ENCODE measurements around the gene PMFBP1.

Gene PMFBP1

DNA sequence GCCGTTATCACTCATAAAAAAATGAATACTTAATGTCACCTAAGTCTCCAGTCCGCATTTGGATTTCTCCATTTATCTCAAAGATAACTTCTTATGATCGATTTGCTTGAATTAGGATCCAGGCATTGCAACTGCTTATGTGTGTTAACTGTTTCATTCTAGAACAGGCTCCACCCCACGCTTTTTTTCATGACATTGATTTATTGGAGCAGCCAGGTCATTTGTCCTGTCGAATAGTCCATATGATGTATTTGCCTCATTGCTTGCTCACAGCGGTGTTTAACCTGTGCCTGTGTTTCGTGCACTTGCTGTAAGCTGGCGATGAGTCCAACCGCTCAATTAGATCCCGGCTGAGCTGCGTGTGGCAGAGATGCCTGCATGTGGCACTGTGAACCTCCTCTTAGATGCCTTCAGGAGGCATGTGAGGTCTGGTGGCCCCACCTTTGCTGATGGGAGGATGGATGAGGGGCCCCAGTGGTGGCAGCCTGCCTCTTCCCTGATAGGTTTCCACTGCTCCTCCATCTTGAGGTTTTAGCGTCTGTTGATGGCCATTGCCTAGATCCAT is 61.9 kb downstream of the PMFBP1 start:
- CTCF ChIA-PET = no interaction called here

DNA sequence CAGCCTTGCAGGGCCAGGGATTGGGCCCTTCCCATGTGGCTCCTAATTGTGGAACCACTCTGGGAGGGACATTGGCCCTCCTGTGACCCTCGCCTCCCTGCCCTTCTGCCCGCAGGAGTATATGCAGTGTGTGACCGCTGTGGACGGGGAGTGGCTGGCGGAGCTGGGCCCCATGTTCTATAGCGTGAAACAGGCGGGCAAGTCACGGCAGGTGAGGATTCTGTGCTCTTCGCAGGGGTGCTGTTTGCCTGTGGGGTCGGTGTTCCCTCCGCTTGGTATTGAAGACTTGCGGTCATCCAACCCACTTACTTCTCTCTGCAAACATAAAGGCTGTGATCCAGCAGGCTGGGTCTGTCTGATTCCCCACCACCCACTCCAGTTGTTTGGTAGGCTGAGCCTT is 62.7 kb downstream of the PMFBP1 start:
- DNase-seq (ENCODE audit: extremely low spot score) = no peak
- no peak for TF ChIP-seq TARDBP (IDR thresholded peaks at IDR 0.05)
- POLR2A ChIA-PET = no interaction called here
- CTCF ChIA-PET = no interaction called here

More for the DNA sequence above, 61.9 kb downstream of the PMFBP1 start:
- TF ChIP-seq L3MBTL2 (conservative IDR thresholded peaks at IDR 0.05) (no peak), NFRKB (IDR thresholded peaks at IDR 0.05) (no peak), LEF1 (IDR thresholded peaks at IDR 0.05; ENCODE audit: borderline replicate concordance) (no peak), FOXA1 (IDR thresholded peaks at IDR 0.05) (no peak), TARDBP (IDR thresholded peaks at IDR 0.05) (no peak), FOXM1 (IDR thresholded peaks at IDR 0.05; ENCODE audit: borderline replicate concordance) (no peak), ZNF384 (IDR thresholded peaks at IDR 0.05) (no peak), BHLHE40 (IDR thresholded peaks at IDR 0.05; ENCODE audit: borderline replicate concordance) (no peak), FOXK2 (IDR thresholded peaks at IDR 0.05) (no peak), ARNT (IDR thresholded peaks at IDR 0.05) (no peak), ELF4 (IDR thresholded peaks at IDR 0.05) (no peak), SP1 (IDR thresholded peaks at IDR 0.05) (no peak), HDGF (IDR thresholded peaks at IDR 0.05; ENCODE audit: borderline replicate concordance) (no peak), CTBP1 (IDR thresholded peaks at IDR 0.05; ENCODE audit: borderline replicate concordance) (no peak), SUZ12 (IDR thresholded peaks at IDR 0.05) (no peak)
- TF ChIP-seq, protein P1, sequence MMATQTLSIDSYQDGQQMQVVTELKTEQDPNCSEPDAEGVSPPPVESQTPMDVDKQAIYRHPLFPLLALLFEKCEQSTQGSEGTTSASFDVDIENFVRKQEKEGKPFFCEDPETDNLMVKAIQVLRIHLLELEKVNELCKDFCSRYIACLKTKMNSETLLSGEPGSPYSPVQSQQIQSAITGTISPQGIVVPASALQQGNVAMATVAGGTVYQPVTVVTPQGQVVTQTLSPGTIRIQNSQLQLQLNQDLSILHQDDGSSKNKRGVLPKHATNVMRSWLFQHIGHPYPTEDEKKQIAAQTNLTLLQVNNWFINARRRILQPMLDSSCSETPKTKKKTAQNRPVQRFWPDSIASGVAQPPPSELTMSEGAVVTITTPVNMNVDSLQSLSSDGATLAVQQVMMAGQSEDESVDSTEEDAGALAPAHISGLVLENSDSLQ (IDR thresholded peaks at IDR 0.05) = no peak
- no peak for DNase-seq (ENCODE audit: extremely low spot score)
- POLR2A ChIA-PET = no interaction called here

- ChIA-PET CTCF (no interaction called here), POLR2A (no interaction called here)
- no peak for TF ChIP-seq ARNT (IDR thresholded peaks at IDR 0.05)
- TF ChIP-seq BHLHE40 (IDR thresholded peaks at IDR 0.05; ENCODE audit: borderline replicate concordance) = no peak
These were observed 63.4 kb downstream of the PMFBP1 start for GRCh38 chr16:72108353-72109102.

DNA sequence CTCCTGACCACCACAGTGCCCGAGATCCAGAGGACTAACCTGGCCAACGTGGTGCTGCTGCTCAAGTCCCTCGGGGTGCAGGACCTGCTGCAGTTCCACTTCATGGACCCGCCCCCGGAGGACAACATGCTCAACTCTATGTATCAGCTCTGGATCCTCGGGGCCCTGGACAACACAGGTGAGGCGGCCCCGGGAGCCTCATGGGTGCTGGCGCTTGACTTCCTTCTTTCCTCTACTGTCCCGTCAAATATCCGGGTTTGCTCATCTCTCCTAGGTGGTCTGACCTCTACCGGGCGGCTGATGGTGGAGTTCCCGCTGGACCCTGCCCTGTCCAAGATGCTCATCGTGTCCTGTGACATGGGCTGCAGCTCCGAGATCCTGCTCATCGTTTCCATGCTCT is 64.6 kb downstream of the PMFBP1 start:
- POLR2A ChIA-PET = no interaction called here
- TF ChIP-seq SUZ12 (IDR thresholded peaks at IDR 0.05) (no peak), SP1 (IDR thresholded peaks at IDR 0.05) (no peak), FOXK2 (IDR thresholded peaks at IDR 0.05) (no peak), NFRKB (IDR thresholded peaks at IDR 0.05) (no peak), ZNF384 (IDR thresholded peaks at IDR 0.05) (no peak), L3MBTL2 (conservative IDR thresholded peaks at IDR 0.05) (no peak), TARDBP (IDR thresholded peaks at IDR 0.05) (no peak), ARNT (IDR thresholded peaks at IDR 0.05) (no peak), FOXM1 (IDR thresholded peaks at IDR 0.05; ENCODE audit: borderline replicate concordance) (no peak), FOXA1 (IDR thresholded peaks at IDR 0.05) (no peak), ELF4 (IDR thresholded peaks at IDR 0.05) (no peak), LEF1 (IDR thresholded peaks at IDR 0.05; ENCODE audit: borderline replicate concordance) (no peak)
- TF ChIP-seq, protein P1 (IDR thresholded peaks at IDR 0.05) = no peak
- CTCF ChIA-PET = no interaction called here
- no peak for DNase-seq (ENCODE audit: extremely low spot score)

More at GRCh38 chr16:72108353-72109102, 63.4 kb downstream of the PMFBP1 start:
- no peak for DNase-seq (ENCODE audit: extremely low spot score)

DNA sequence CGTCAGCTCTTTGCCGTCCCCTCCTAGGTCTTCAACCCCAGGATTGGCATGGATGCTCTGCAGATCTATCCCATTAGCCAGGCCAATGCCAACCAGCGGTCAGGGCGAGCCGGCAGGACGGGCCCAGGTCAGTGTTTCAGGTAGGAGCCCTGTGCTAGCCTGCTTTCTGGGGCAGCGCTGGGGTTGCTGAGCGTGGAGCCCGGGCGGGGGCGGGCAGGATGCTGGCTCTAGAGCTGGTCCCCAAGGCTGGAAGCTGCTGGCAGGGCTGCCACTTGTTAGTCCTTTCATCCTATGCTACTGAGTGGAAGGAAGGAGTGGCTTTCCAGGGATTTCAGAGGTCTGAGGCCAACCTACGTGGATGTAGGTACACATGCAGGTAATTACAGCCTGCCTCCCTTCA is 66.0 kb downstream of the PMFBP1 start:
- TF ChIP-seq CTBP1 (IDR thresholded peaks at IDR 0.05; ENCODE audit: borderline replicate concordance) = no peak
- no peak for TF ChIP-seq TARDBP (IDR thresholded peaks at IDR 0.05)
- TF ChIP-seq ZNF384 (IDR thresholded peaks at IDR 0.05) = no peak
- no peak for TF ChIP-seq LEF1 (IDR thresholded peaks at IDR 0.05; ENCODE audit: borderline replicate concordance)
- TF ChIP-seq L3MBTL2 (conservative IDR thresholded peaks at IDR 0.05) = no peak
- no peak for TF ChIP-seq ARNT (IDR thresholded peaks at IDR 0.05)
- TF ChIP-seq ELF4 (IDR thresholded peaks at IDR 0.05) = no peak
- TF ChIP-seq SUZ12 (IDR thresholded peaks at IDR 0.05) = no peak
- no peak for TF ChIP-seq BHLHE40 (IDR thresholded peaks at IDR 0.05; ENCODE audit: borderline replicate concordance)
- TF ChIP-seq FOXM1 (IDR thresholded peaks at IDR 0.05; ENCODE audit: borderline replicate concordance) = no peak
- TF ChIP-seq SP1 (IDR thresholded peaks at IDR 0.05) = no peak
- no peak for TF ChIP-seq HDGF (IDR thresholded peaks at IDR 0.05; ENCODE audit: borderline replicate concordance)
- TF ChIP-seq NFRKB (IDR thresholded peaks at IDR 0.05) = no peak
- TF ChIP-seq FOXK2 (IDR thresholded peaks at IDR 0.05) = no peak
- ChIA-PET POLR2A (interaction anchor here (0.5 kb wide), 1 partner anchor 1285 kb away, joined by 3 read pairs; no protein-coding TSS in a partner anchor), CTCF (no interaction called here)
- DNase-seq (ENCODE audit: extremely low spot score) = no peak

DNA sequence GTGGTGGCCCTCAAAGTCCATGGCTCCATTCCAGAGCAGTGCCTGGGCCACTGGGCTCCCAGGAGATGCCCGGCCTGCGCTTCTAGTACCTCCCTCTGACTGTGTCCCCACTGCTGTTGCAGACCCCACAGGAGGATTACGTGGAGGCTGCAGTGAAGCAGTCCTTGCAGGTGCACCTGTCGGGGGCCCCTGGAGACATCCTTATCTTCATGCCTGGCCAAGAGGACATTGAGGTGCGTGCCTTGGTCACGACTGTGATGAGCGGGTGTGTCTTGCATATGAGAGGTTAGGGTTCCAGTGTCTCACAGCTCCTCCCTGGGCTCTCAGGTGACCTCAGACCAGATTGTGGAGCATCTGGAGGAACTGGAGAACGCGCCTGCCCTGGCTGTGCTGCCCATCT is 67.0 kb downstream of the PMFBP1 start:
- no peak for DNase-seq (ENCODE audit: extremely low spot score)
- CTCF ChIA-PET = no interaction called here
- POLR2A ChIA-PET = interaction anchor here (2.7 kb wide), 1 partner anchor 11 kb away, joined by 12 read pairs; the partner anchor contains the start of genes DHX38 and TXNL4B
- TF ChIP-seq FOXM1 (IDR thresholded peaks at IDR 0.05; ENCODE audit: borderline replicate concordance) = no peak
- TF ChIP-seq CTBP1 (IDR thresholded peaks at IDR 0.05; ENCODE audit: borderline replicate concordance) = no peak
- TF ChIP-seq L3MBTL2 (conservative IDR thresholded peaks at IDR 0.05) = no peak
- no peak for TF ChIP-seq TARDBP (IDR thresholded peaks at IDR 0.05)
- TF ChIP-seq ELF4 (IDR thresholded peaks at IDR 0.05) = no peak
- TF ChIP-seq FOXK2 (IDR thresholded peaks at IDR 0.05) = no peak
- no peak for TF ChIP-seq LEF1 (IDR thresholded peaks at IDR 0.05; ENCODE audit: borderline replicate concordance)
- no peak for TF ChIP-seq HDGF (IDR thresholded peaks at IDR 0.05; ENCODE audit: borderline replicate concordance)
- TF ChIP-seq SP1 (IDR thresholded peaks at IDR 0.05) = no peak
- no peak for TF ChIP-seq ARNT (IDR thresholded peaks at IDR 0.05)
- no peak for TF ChIP-seq FOXA1 (IDR thresholded peaks at IDR 0.05)
- TF ChIP-seq ZNF384 (IDR thresholded peaks at IDR 0.05) = no peak
- TF ChIP-seq, protein P1 (IDR thresholded peaks at IDR 0.05) = no peak
- TF ChIP-seq NFRKB (IDR thresholded peaks at IDR 0.05) = no peak
- TF ChIP-seq SUZ12 (IDR thresholded peaks at IDR 0.05) = no peak
